GM21529 (cell line): Measurements from ENCODE around the gene KRTAP10-6.
"Not testable (repeated sequence)": the region's sequence is repeated elsewhere in the genome, so short reads cannot be mapped to it uniquely, and the experiment has no call there.

ENCODE experiments used
- ATAC-seq: cut with Tn5 transposase; IDR thresholded peaks from one replicate; pipeline ENCODE4 v1.9.1; 2021; ENCODE audit not compliant: unreplicated experiment

Gene KRTAP10-6

DNA sequence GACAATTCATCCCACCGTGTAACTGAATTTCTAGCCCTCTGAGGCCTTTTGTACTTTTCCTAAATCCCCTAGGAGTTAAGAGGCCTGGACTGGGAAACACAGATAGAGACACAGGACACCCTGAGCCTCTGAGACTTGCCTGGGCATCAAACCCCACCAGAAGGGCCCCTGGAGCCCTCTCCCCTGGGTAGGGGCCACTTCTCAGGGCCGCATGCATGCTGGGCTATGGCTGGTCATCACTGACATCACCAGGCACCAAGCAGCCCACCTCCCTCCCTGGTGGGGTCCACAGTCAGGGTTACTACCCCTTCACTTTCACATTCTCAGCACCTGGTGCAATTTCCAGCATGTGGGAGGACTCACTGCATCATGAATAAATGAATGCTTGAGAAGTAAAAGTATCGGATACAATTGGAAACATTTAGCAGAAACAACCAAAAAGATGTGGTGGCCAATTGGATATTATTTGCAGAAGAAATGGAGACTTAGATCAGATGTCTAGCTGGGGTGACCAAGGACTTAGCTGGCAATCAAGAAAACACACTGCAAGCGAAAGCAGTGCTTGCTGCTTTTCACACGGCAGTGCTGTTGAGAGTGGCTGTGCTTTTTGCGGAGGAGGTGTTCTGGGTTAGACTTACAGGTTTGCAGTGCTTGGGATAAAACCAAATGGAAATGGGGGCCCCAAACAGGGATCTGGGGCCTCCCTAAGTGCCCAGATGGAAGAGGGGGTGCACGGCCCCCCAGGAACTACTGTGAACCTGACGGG, 7.1 kb upstream of the KRTAP10-6 start:
- no peak for ATAC-seq

- no peak for ATAC-seq
Observed at GRCh38 chr21:44598061-44598460, 5.8 kb upstream of the KRTAP10-6 start.

DNA sequence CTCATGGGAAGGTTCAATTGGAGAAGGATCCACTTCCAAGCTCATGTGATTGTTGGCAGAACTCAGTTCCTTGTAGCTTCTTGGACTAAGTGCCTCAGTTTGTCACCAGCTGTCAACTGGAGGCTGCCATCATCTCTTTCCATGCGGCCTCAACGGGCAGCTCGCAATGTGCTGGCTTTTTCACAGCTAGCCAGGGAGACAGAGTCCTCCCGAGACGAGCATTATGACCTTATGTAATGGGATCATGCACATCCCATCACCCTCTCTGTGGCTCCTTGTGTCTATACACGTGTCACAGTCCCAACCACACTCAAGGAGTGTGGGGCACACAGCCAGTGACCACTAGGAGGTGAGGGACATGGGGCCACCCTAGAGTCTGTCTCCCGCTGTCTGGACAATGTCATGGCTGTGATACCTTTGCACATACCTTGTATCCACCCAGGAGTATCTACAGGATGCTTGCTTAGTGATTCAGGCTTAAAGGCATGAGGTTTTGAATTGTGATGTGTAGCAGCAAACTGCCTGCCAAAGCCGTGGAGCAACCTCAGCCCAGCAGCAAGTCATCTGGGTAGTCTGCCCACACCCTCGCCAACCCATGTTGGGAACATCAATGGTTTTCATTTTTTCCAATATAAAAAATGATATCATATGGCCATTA, 3.9 kb upstream of the KRTAP10-6 start:
- ATAC-seq: no peak

- no peak for ATAC-seq
Observed at GRCh38 chr21:44595524-44595923, 3.2 kb upstream of the KRTAP10-6 start.

DNA sequence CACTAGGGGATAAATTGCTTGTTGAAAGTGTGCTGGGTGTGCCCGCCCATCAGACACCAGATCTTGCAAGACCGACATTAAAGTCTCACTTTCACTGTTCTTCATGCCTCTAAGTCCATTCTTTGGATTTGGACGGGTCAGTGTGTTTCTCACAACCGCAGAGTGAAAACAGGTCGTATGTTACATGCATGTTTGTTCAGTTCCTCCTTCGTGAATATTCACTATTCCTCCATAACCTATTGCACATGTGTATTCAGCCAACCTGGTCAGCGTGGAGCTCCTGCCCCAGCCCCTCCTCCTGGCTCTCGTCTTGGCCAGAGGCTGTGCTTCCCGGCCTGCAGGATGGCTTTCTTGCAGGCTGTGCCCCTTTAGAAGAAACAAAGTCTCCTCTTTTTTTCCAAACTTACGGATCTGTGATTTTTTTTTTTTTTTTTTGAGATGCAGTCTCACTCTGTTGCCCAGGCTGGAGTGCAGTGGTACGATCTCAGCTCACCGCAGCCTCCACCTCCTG, 2.2 kb upstream of the KRTAP10-6 start:
- no peak for ATAC-seq

DNA sequence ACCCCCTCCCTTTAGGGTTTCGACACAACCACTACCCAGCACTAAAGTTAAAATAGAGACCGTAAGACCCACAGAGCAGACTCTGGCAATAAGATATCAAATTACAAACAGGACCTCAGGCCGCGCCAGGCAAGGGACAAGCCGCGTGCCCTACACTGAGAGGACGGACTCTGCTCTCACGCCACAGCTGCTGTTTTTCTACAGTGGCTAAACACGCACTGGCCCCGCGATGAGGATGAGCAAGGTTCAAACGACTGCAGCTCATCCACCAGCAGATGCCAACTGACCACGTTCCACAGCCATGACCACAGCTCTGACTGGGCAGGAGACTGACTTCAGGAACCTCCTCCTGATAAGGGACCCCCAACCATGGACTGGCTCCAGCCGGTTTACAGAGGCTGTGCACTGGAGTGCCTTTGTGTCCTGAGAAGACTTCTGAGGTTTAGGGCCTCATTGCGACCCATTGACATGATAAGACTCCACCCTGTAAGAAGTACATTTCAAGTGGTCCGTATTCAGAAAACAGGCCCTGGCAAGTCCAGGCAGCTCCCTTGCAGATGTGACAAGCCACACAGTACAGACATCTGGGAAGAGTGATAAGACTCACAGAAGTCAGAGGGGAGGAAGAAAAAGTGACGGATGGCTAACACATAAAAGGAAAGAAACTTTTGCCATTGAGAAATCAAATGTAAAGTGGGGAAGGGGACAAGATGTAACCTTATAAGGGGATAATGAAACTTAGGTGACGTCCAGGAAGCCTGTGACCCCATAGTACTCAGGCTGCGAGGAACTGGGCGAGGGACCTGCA, 1.5 kb upstream of the KRTAP10-6 start:
- no peak for ATAC-seq

GRCh38 chr21:44591801-44592130, 539 bp downstream of the KRTAP10-6 start:
- ATAC-seq: not testable (repeated sequence)

GRCh38 chr21:44590897-44591800, 1.2 kb downstream of the KRTAP10-6 start:
- not testable (repeated sequence) for ATAC-seq

DNA sequence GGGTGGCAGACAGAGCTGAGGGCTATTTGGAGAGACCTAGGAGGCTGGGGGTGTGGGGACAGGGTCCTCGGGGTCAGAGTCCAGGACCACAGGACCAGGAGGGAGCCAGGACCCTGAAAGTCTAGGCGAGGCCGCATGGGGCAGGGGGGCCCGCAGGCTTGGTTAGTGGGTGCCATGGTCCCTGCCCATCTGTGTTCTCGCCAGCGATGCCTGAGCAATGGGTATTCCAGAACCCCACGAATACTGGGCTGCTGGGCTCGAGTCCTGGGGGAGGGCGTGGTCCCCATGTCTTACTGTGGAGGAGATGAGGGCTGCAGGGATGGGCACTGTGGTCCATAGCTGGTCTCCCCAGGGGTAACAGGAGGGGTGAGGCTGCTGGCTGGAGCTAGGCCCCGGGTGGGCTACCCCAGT, 2.0 kb downstream of the KRTAP10-6 start:
- ATAC-seq: no peak

GRCh38 chr21:44589586-44590305, 2.6 kb downstream of the KRTAP10-6 start:
- ATAC-seq: no peak

DNA sequence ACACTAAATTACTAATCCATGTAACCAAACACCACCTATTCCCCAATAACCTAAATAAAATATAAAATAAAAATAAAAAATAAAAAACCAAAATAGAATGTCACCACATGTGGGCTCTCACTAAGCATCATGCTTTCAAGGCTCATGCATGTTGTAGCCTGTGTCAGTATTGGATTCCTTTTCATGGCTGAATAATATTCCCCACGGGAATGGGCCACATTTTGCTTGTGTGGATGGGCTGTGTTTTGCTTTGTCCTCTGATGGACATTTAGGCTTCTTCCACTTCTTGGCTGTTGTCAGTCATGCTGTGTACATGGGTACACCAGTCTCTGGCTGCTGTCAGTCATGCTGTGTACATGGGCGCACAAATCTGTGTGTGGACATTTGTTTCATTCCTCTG, 3.2 kb downstream of the KRTAP10-6 start:
- no peak for ATAC-seq

DNA sequence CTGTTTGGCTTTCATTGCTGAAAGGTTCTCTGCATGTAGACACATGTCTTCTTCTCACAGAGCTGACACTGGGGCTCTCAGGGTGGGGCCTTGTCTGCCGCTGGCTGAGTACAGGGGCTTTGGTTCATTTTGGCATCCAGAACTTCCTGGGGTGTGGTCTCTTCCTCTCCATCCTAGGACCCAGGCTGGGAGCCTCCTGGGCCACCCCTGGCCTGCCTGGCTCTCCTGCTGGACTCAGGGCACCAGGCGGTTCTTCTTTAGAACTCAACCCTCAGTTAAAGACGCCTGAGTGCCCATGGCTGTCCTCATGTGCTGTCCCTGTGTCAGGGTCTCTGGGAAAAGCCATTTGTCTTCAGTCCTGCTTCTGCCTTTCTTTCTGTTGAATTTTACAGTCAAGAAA, 6.4 kb downstream of the KRTAP10-6 start:
- no peak for ATAC-seq

- ATAC-seq: no peak
Observed at GRCh38 chr21:44583800-44584147, 8.5 kb downstream of the KRTAP10-6 start.

- ATAC-seq: no peak
Observed at GRCh38 chr21:44583089-44583799, 9.1 kb downstream of the KRTAP10-6 start.

- ATAC-seq: no peak
Observed at GRCh38 chr21:44582055-44582454, 10.2 kb downstream of the KRTAP10-6 start.

GRCh38 chr21:44581158-44581557, 11.1 kb downstream of the KRTAP10-6 start:
- no peak for ATAC-seq

GRCh38 chr21:44580231-44580821, 12.0 kb downstream of the KRTAP10-6 start, which contains the start of gene KRTAP10-5:
Gene KRTAP10-5, minus strand, starts transcription at chr21:44580604. Its CDS starts 26 bp downstream, at chr21:44580578.
- not testable (repeated sequence) for ATAC-seq

GRCh38 chr21:44579833-44580144, 12.5 kb downstream of the KRTAP10-6 start:
- ATAC-seq: no peak
